HepG2 (cell line): ENCODE measurements around the gene PARVA. TPM values are rescaled to one million over a fixed set of nuclear protein-coding genes. Genes with fewer than 3 reads are reported as not detected.

Experiments
- ATAC-seq: fragments of 200-7000 bp; cut with Tn5 transposase; 3 replicates; pipeline ENCODE4 v1.9.1; 2020; ENCODE audit warnings: mild to moderate bottlenecking, moderate library complexity
- BruUV-seq: library from RNA; stranded (reverse); fragments of 400-500 nt; replicated peaks from 2 replicates; lab custom pipeline; 2021; lab: Mats Ljungman, UMichigan
- CTCF ChIA-PET: fragments of 300-600 bp; formaldehyde crosslinking; extraction: SDS; loops from one replicate; lab custom pipeline; 2021; ENCODE audit warnings: low total read pairs, inconsistent platforms, low intra/inter-chr PET ratio; lab: Yijun Ruan, JAX
- POLR2A ChIA-PET: fragments of 350-600 bp; sonication (Branson Sonifier 250); formaldehyde crosslinking; loops from one replicate; lab custom pipeline; 2020; ENCODE audit warnings: antibody characterized with exemption, inconsistent platforms; lab: Yijun Ruan, JAX
- DNase-seq: peaks from one replicate; pipeline ENCODE4 v3.0.0-alpha.2; 2015; ENCODE audit warnings: low spot score
- FAIRE-seq: peaks from 3 replicates; lab custom pipeline; 2011; peaks lifted over from hg19 to GRCh38; lab: Jason Lieb, UNC
- H2AFZ ChIP-seq: one replicate; pipeline ENCODE4 v1.6.1; 2011; ENCODE audit warnings: low read length, inconsistent platforms
- H3K27ac ChIP-seq: fragments of 300-600 bp; 3 replicates; pipeline ENCODE4 v1.8.0; 2011; ENCODE audit warnings: mixed run types, mild to moderate bottlenecking, mixed read lengths, low read length, inconsistent platforms; ENCODE audit not compliant: insufficient read depth; ENCODE audit errors: extremely low read length
- H3K27me3 ChIP-seq, 2 experiments: fragments of 200-600 bp in 1 of 2; 2 replicates in 1 of 2; 3 replicates in 1 of 2; pipeline versions ENCODE4 v1.6.0 to v1.8.0; 2011; ENCODE audit warnings: low read length in 2 of 2, mild to moderate bottlenecking in 2 of 2, moderate library complexity in 2 of 2, inconsistent platforms in 1 of 2; ENCODE audit not compliant: insufficient read depth in 2 of 2, control insufficient read depth in 1 of 2
- H3K36me3 ChIP-seq, 2 experiments: fragments of 200-600 bp in 1 of 2; replicated peaks in 1 of 2; 2 replicates in 1 of 2; 3 replicates in 1 of 2; pipeline versions ENCODE4 v1.5.1 to v1.8.0; 2011; ENCODE audit warnings: low read length in 2 of 2, inconsistent platforms in 1 of 2; ENCODE audit not compliant: insufficient read depth in 2 of 2, control insufficient read depth in 1 of 2
- H3K4me1 ChIP-seq: 2 replicates; pipeline ENCODE4 v1.5.1; 2012; ENCODE audit warnings: low read length, inconsistent platforms; ENCODE audit not compliant: insufficient read depth
- H3K4me2 ChIP-seq: 2 replicates; pipeline ENCODE4 v1.6.0; 2011; ENCODE audit warnings: low read depth, low read length, inconsistent platforms
- H3K4me3 ChIP-seq, 3 experiments: fragments of 200-600 bp in 1 of 3; sonication (generic), shearing (Covaris generic) in 1 of 3; replicated peaks in 1 of 3; 2 replicates each; pipeline ENCODE4 v1.5.1; 2011 to 2016; ENCODE audit warnings: low read length in 3 of 3, inconsistent platforms in 2 of 3, low read depth in 2 of 3, mild to moderate bottlenecking in 2 of 3, control low read depth in 1 of 3, mixed read lengths in 1 of 3; ENCODE audit not compliant: insufficient read depth in 1 of 3
- H3K79me2 ChIP-seq: one replicate; pipeline ENCODE4 v1.6.1; 2011; ENCODE audit warnings: low read length, inconsistent platforms; ENCODE audit not compliant: insufficient read depth
- H3K9ac ChIP-seq: 2 replicates; pipeline ENCODE4 v1.6.0; 2011; ENCODE audit warnings: mild to moderate bottlenecking, low read depth, low read length, inconsistent platforms; ENCODE audit not compliant: insufficient read depth
- H3K9me3 ChIP-seq: 2 replicates; pipeline ENCODE4 v1.5.1; 2012; ENCODE audit warnings: mild to moderate bottlenecking, low read length
- H4K20me1 ChIP-seq: 2 replicates; pipeline ENCODE4 v1.6.0; 2011; ENCODE audit warnings: inconsistent platforms, mild to moderate bottlenecking, low read length, moderate library complexity; ENCODE audit not compliant: insufficient read depth
- ATAD3A ChIP-seq: sonication (generic); formaldehyde crosslinking; IDR thresholded peaks from 2 replicates; pipeline ENCODE4 v1.4.0; 2020; ENCODE audit warnings: missing genetic modification reagents
- CCAR2 ChIP-seq: fragments of 200-400 bp; formaldehyde crosslinking; optimal IDR thresholded peaks from 2 replicates; pipeline ENCODE3; 2018; ENCODE audit warnings: low read depth, mild to moderate bottlenecking, low read length, moderate library complexity
- FOXA3 ChIP-seq: IDR thresholded peaks from 2 replicates; pipeline ENCODE4 v1.6.1; 2016; ENCODE audit warnings: missing genetic modification reagents, missing compliant biosample characterization
- HOXD1 ChIP-seq: sonication (generic); formaldehyde crosslinking; IDR thresholded peaks from 2 replicates; pipeline ENCODE4 v1.5.0; 2020; ENCODE audit warnings: missing genetic modification reagents
- MTF2 ChIP-seq: sonication (generic); formaldehyde crosslinking; IDR thresholded peaks from 2 replicates; pipeline ENCODE4 v1.5.0; 2020; ENCODE audit warnings: missing genetic modification reagents, borderline replicate concordance
- PRMT3 ChIP-seq: sonication (generic); formaldehyde crosslinking; IDR thresholded peaks from 2 replicates; pipeline ENCODE4 v1.8.1; 2022; ENCODE audit warnings: low read depth, mild to moderate bottlenecking, moderate library complexity, missing genetic modification reagents, borderline replicate concordance
- RFX5 ChIP-seq: IDR thresholded peaks from 2 replicates; pipeline ENCODE4 v1.6.1; 2011; ENCODE audit warnings: low read depth, low read length, improper control_type of control experiment
- SMYD3 ChIP-seq: sonication (generic); formaldehyde crosslinking; IDR thresholded peaks from 2 replicates; pipeline ENCODE4 v1.8.1; 2023; ENCODE audit warnings: mild to moderate bottlenecking, missing genetic modification reagents
- SUZ12 ChIP-seq: fragments of 150-350 bp; IDR thresholded peaks from 2 replicates; pipeline ENCODE4 v1.6.1; 2014; ENCODE audit warnings: low read depth, low read length
- THYN1 ChIP-seq: sonication (generic); formaldehyde crosslinking; IDR thresholded peaks from 2 replicates; pipeline ENCODE4 v1.8.1; 2023; ENCODE audit warnings: low read depth, mild to moderate bottlenecking, moderate library complexity, missing genetic modification reagents, borderline replicate concordance
- ZFP36 ChIP-seq: fragments of 150-350 bp; IDR thresholded peaks from 2 replicates; pipeline ENCODE4 v1.6.1; 2018; ENCODE audit warnings: borderline replicate concordance, low read length, low read depth; ENCODE audit not compliant: partially characterized antibody
- ZKSCAN1 ChIP-seq: fragments of 150-350 bp; IDR thresholded peaks from 2 replicates; pipeline ENCODE4 v1.6.1; 2014; ENCODE audit warnings: low read length
- ZNF496 ChIP-seq: sonication (generic); formaldehyde crosslinking; IDR thresholded peaks from 2 replicates; pipeline ENCODE4 v1.8.1; 2023; ENCODE audit warnings: mild to moderate bottlenecking, moderate library complexity, missing genetic modification reagents; ENCODE audit not compliant: insufficient replicate concordance
- ZNF644 ChIP-seq: IDR thresholded peaks from 2 replicates; pipeline ENCODE4 v1.6.1; 2016; ENCODE audit warnings: low read depth
- ZNF782 ChIP-seq: sonication (generic); formaldehyde crosslinking; IDR thresholded peaks from 2 replicates; pipeline ENCODE4 v1.4.0; 2020; ENCODE audit warnings: missing genetic modification reagents, mild to moderate bottlenecking, borderline replicate concordance
- WGBS: methylation state at CpG from one replicate; pipeline ENCODE4 v1.1.6; 2017; ENCODE audit warnings: low lambda C conversion rate; 5-methylcytosine and 5-hydroxymethylcytosine counted together
- in situ Hi-C: cut with HindIII; loops from 2 replicates; pipeline ENCODE4 v1.10.0; 2017; ENCODE audit warnings: low pct_unique_long_range_greater_than_20kb; ENCODE audit not compliant: extremely low pct_ligation_motif_present
- intact Hi-C: fragments of 100-400 bp; cut with micrococcal nuclease; formaldehyde crosslinking; loops from one replicate; pipeline ENCODE4 v1.10.0; 2022; ENCODE audit not compliant: unreplicated experiment
- polyA plus RNA-seq, 8 experiments: library from polyadenylated mRNA; depleted of rRNA in 3 of 8; stranded (reverse) in 7 of 8; unstranded in 1 of 8; fragments of >200 nt; fragmentation: Illumina TruSeq in 4 of 8; extraction: Trizol in 4 of 8; gene quantifications; 2 replicates each; pipeline versions ENCODE4 v1.2.1 to v1.2.3, GENCODE V29; 2011 to 2016; ENCODE audit warnings: low read depth in 4 of 8, missing spikeins in 1 of 8, mixed read lengths in 1 of 8; ENCODE audit not compliant: insufficient read depth in 1 of 8
- total RNA-seq, 5 experiments: library from RNA; depleted of rRNA; stranded (reverse); fragments of >200 nt; fragmentation: Illumina TruSeq; extraction: Trizol; gene quantifications; 2 replicates each; pipeline ENCODE4 v1.2.3, GENCODE V29; 2016; ENCODE audit warnings: low read depth in 1 of 5
- TF ChIP-seq, protein P1 (sequence below): sonication (generic); formaldehyde crosslinking; IDR thresholded peaks from 2 replicates; pipeline ENCODE4 v1.4.0; 2020; ENCODE audit warnings: mild to moderate bottlenecking, missing genetic modification reagents

PARVA gene
- total and polyA plus RNA-seq, 2 of the 13 experiments (the other 11 are each of a cell fraction or from before 2014, with no cell fraction given), result 5.9 to 9.1 TPM

DNA sequence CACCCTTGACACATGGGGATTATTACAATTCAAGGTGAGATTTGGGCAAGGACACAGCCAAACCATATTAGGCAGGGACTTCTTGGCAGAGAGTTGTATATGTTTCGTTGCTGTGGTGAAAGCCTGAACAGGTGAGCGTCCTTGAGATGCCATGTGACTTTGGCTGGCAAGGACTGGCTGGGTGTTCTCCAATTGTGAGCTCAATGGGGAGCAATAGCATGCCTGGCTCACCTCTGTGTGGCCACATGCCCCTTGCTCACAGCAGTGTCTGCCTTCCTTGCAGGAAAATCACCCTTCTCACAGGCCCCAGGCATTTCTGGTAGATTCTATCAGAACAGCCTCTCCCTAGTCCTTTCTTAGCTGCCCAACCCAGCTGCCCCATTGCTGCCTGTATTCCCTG, 105.5 kb downstream of the PARVA start:
- H3K27me3 ChIP-seq, result no peaks in the 10 kb centered on the region
- H3K4me3 ChIP-seq, result no peak overlapping the region
- FAIRE-seq, result no peak
- 100% methylated on average over 2 of the region's 2 CpGs for WGBS
- TF ChIP-seq ZNF782 (CRISPR knock-in tag), result no peak
- TF ChIP-seq, protein P1, sequence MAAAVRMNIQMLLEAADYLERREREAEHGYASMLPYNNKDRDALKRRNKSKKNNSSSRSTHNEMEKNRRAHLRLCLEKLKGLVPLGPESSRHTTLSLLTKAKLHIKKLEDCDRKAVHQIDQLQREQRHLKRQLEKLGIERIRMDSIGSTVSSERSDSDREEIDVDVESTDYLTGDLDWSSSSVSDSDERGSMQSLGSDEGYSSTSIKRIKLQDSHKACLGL (CRISPR knock-in tag), result no peak
- TF ChIP-seq MTF2 (CRISPR knock-in tag), result no peak
- TF ChIP-seq PRMT3 (CRISPR knock-in tag), result no peak
- no peak for TF ChIP-seq ZFP36
- TF ChIP-seq SMYD3 (CRISPR knock-in tag), result no peak
- no peak for TF ChIP-seq ATAD3A (CRISPR knock-in tag)
- TF ChIP-seq HOXD1 (CRISPR knock-in tag), result no peak
- TF ChIP-seq SUZ12, result no peak
- TF ChIP-seq ZKSCAN1, result no peak
- no peak for TF ChIP-seq ZNF644 (CRISPR knock-in tag)
- TF ChIP-seq FOXA3 (CRISPR knock-in tag), result no peak
- no peak for TF ChIP-seq ZNF496 (CRISPR knock-in tag)
- TF ChIP-seq THYN1 (CRISPR knock-in tag), result no peak
- no peak for TF ChIP-seq CCAR2
- no peak for TF ChIP-seq RFX5
- TF ChIP-seq, all 625 proteins: peak for 0
- BruUV-seq, result no TSS peak
- no peak overlapping the region for H3K4me2 ChIP-seq
- no peak overlapping the region for H2AFZ ChIP-seq
- 0 out of 5 replicates have a peak, but pooled peaks cover 0 to 3% of the 10 kb centered on the region in 2 experiments for H3K36me3 ChIP-seq
- intact Hi-C loops, result no loop called here
- no peak overlapping the region for H3K27ac ChIP-seq
- H3K9ac ChIP-seq, result no peak overlapping the region
- ChIA-PET CTCF (no interaction called here), POLR2A (no interaction called here)
- ATAC-seq (no peak), DNase-seq (no peak)
- H4K20me1 ChIP-seq, result no peaks in the 10 kb centered on the region
- in situ Hi-C loops, result loop anchor here (25.0 kb wide), 2 partner anchors 104 to 146 kb away; no protein-coding TSS in a partner anchor
- no peaks in the 10 kb centered on the region for H3K9me3 ChIP-seq
- peaks cover 7% of the 10 kb centered on the region; the same call in 1 of the 2 replicates for H3K4me1 ChIP-seq
- H3K79me2 ChIP-seq, result no peaks in the 10 kb centered on the region
